GM12878 (cell line): Measurements from ENCODE around the gene MYO1D. TPM values are rescaled to one million over a fixed set of nuclear protein-coding genes. Genes with fewer than 3 reads are reported as not detected.

ENCODE experiments used
- ATAC-seq: fragments of 200-7000 bp; cut with Tn5 transposase; 3 replicates; pipeline ENCODE4 v1.9.1; 2020; ENCODE audit warnings: mild to moderate bottlenecking, moderate library complexity
- BruUV-seq: library from RNA; stranded (reverse); fragments of 400-500 nt; replicated peaks from 2 replicates; lab custom pipeline; 2021; lab: Mats Ljungman, UMichigan
- CTCF ChIA-PET: fragments of 300-600 bp; sonication (Branson Sonifier 250); formaldehyde crosslinking; extraction: SDS; loops from one replicate; lab custom pipeline; 2021; ENCODE audit warnings: inconsistent platforms; lab: Yijun Ruan, JAX
- POLR2A ChIA-PET: fragments of 350-600 bp; formaldehyde crosslinking; extraction: SDS; loops from one replicate; lab custom pipeline; 2021; ENCODE audit warnings: inconsistent platforms; lab: Charles Lee
- RAD21 ChIA-PET: fragments of 300-600 bp; sonication (Branson Sonifier 250); formaldehyde crosslinking; loops from one replicate; lab custom pipeline; 2023; ENCODE audit warnings: antibody characterized with exemption; ENCODE audit not compliant: unreplicated experiment; lab: Charles Lee
- SMC1A ChIA-PET: fragments of 300-600 bp; sonication (Branson Sonifier 250); formaldehyde crosslinking; loops from one replicate; lab custom pipeline; 2023; ENCODE audit not compliant: unreplicated experiment, uncharacterized antibody; lab: Charles Lee
- DNase-seq: peaks from one replicate; pipeline ENCODE4 v3.0.0-alpha.2; 2011; ENCODE audit warnings: low read depth, low spot score
- FAIRE-seq: peaks from 3 replicates; lab custom pipeline; 2011; peaks lifted over from hg19 to GRCh38; lab: Jason Lieb, UNC
- H2AFZ ChIP-seq: 2 replicates; pipeline ENCODE4 v1.6.0; 2011; ENCODE audit warnings: low read depth, low read length, control low read depth; ENCODE audit not compliant: control insufficient read depth
- H3K27ac ChIP-seq: 2 replicates; pipeline ENCODE4 v1.5.1; 2011; ENCODE audit warnings: control low read depth; ENCODE audit not compliant: control insufficient read depth, insufficient read depth
- H3K27me3 ChIP-seq, 2 experiments: replicated peaks in 1 of 2; 2 replicates each; pipeline versions ENCODE4 v1.6.0 to v1.6.1; 2011; ENCODE audit warnings: low read length in 1 of 2; ENCODE audit not compliant: control insufficient read depth in 2 of 2, insufficient read depth in 2 of 2
- H3K36me3 ChIP-seq, 2 experiments: 2 replicates each; pipeline ENCODE4 v1.5.1; 2011; ENCODE audit warnings: low read length in 1 of 2; ENCODE audit not compliant: control insufficient read depth in 2 of 2, insufficient read depth in 2 of 2
- H3K4me1 ChIP-seq: 2 replicates; pipeline ENCODE4 v1.6.1; 2011; ENCODE audit warnings: mild to moderate bottlenecking, low read length, moderate library complexity, mixed read lengths; ENCODE audit not compliant: control insufficient read depth, insufficient read depth
- H3K4me2 ChIP-seq: 2 replicates; pipeline ENCODE4 v1.6.0; 2011; ENCODE audit warnings: control low read depth; ENCODE audit not compliant: control insufficient read depth, insufficient read depth
- H3K4me3 ChIP-seq: fragments of 200-600 bp; sonication (generic); 2 replicates; pipeline ENCODE4 v1.5.1; 2016
- H3K79me2 ChIP-seq: 2 replicates; pipeline ENCODE4 v1.6.0; 2011; ENCODE audit warnings: low read length; ENCODE audit not compliant: control insufficient read depth, insufficient read depth
- H3K9ac ChIP-seq: 2 replicates; pipeline ENCODE4 v1.8.0; 2011; ENCODE audit warnings: low read length, control low read depth, mixed read lengths; ENCODE audit not compliant: control insufficient read depth, insufficient read depth
- H3K9me3 ChIP-seq: replicated peaks from 3 replicates; pipeline ENCODE4 v1.5.1; 2011; ENCODE audit warnings: mild to moderate bottlenecking, low read length; ENCODE audit not compliant: control insufficient read depth, insufficient read depth
- H4K20me1 ChIP-seq: 2 replicates; pipeline ENCODE4 v1.6.0; 2011; ENCODE audit not compliant: control insufficient read depth, insufficient read depth
- CHD1 ChIP-seq: IDR thresholded peaks from 2 replicates; pipeline ENCODE4 v1.6.1; 2012; ENCODE audit warnings: low read depth, low read length, improper control_type of control experiment
- CTCF ChIP-seq, 3 experiments: IDR thresholded peaks in 2 of 3; conservative IDR thresholded peaks in 1 of 3; 2 replicates each; pipeline ENCODE4 v1.5.1; 2011; ENCODE audit warnings: low read depth in 3 of 3, low read length in 3 of 3, mild to moderate bottlenecking in 3 of 3, control low read depth in 2 of 3, moderate library complexity in 2 of 3, inconsistent platforms in 1 of 3, mixed read lengths in 1 of 3; ENCODE audit not compliant: control insufficient read depth in 2 of 3, insufficient read depth in 1 of 3; ENCODE audit errors: extremely low read depth in 1 of 3
- E2F8 ChIP-seq: fragments of 450-650 bp; IDR thresholded peaks from 2 replicates; pipeline ENCODE4 v1.6.1; 2018; ENCODE audit warnings: mild to moderate bottlenecking, low read depth, moderate library complexity; ENCODE audit not compliant: partially characterized antibody
- KAT2A ChIP-seq: conservative IDR thresholded peaks from 2 replicates; pipeline ENCODE4 v1.6.1; 2011; ENCODE audit warnings: low read depth, low read length; ENCODE audit not compliant: control insufficient read depth
- LARP7 ChIP-seq: fragments of 450-650 bp; IDR thresholded peaks from 2 replicates; pipeline ENCODE4 v1.6.1; 2017; ENCODE audit warnings: mild to moderate bottlenecking
- PBX3 ChIP-seq: IDR thresholded peaks from 2 replicates; pipeline ENCODE4 v1.6.1; 2011; ENCODE audit warnings: mild to moderate bottlenecking, low read depth, low read length, moderate library complexity; ENCODE audit not compliant: insufficient replicate concordance
- PML ChIP-seq: IDR thresholded peaks from 2 replicates; pipeline ENCODE4 v1.6.1; 2012; ENCODE audit warnings: low read length, inconsistent platforms
- SMC3 ChIP-seq: IDR thresholded peaks from 2 replicates; pipeline ENCODE4 v1.6.1; 2011; ENCODE audit warnings: low read length, improper control_type of control experiment, borderline replicate concordance
- STAT3 ChIP-seq: IDR thresholded peaks from 2 replicates; pipeline ENCODE4 v1.6.1; 2011; ENCODE audit warnings: low read depth, low read length, improper control_type of control experiment
- SUZ12 ChIP-seq: fragments of 200-600 bp; sonication (generic); IDR thresholded peaks from one replicate; pipeline ENCODE4 v1.6.1; 2018; ENCODE audit warnings: antibody characterized with exemption, mild to moderate bottlenecking; ENCODE audit not compliant: unreplicated experiment
- ZBTB40 ChIP-seq: fragments of 450-650 bp; IDR thresholded peaks from 2 replicates; pipeline ENCODE4 v1.6.1; 2016; ENCODE audit warnings: mild to moderate bottlenecking, moderate library complexity, borderline replicate concordance
- ZNF622 ChIP-seq: fragments of 450-650 bp; IDR thresholded peaks from 2 replicates; pipeline ENCODE4 v1.6.1; 2017; ENCODE audit warnings: mild to moderate bottlenecking, inconsistent platforms
- WGBS: methylation state at CpG from one replicate; pipeline ENCODE4 v1.1.6; 2016; ENCODE audit warnings: low lambda C conversion rate; ENCODE audit not compliant: insufficient replicate concordance, insufficient coverage; ENCODE audit errors: missing lambda C conversion rate; 5-methylcytosine and 5-hydroxymethylcytosine counted together
- in situ Hi-C: fragments of 300-500 bp; cut with MboI; formaldehyde crosslinking; loops from 9 replicates; pipeline ENCODE4 v1.14.3; 2018; ENCODE audit warnings: mixed read lengths
- intact Hi-C: fragments of 100-400 bp; cut with micrococcal nuclease; formaldehyde crosslinking; loops from one replicate; pipeline ENCODE4 v1.14.2; 2022; ENCODE audit not compliant: unreplicated experiment
- polyA plus RNA-seq, 11 experiments: library from polyadenylated mRNA; depleted of rRNA in 4 of 11; unstranded in 6 of 11; stranded (reverse) in 5 of 11; fragments of >200 nt; fragmentation: Nextera tagmentation in 4 of 11; fragmentation: Illumina TruSeq in 1 of 11; extraction: Ambion mirVana in 4 of 11; extraction: Trizol in 1 of 11; gene quantifications; 1 replicate in 1 of 11; 2 replicates in 10 of 11; pipeline versions ENCODE4 v1.2.1 to v1.2.3, GENCODE V29; 2011 to 2016; ENCODE audit warnings: inconsistent platforms in 2 of 11, missing spikeins in 2 of 11, low read depth in 1 of 11
- total RNA-seq, 4 experiments: library from RNA; depleted of rRNA in 3 of 4; stranded (reverse); fragments of >200 nt in 3 of 4; fragmentation: Illumina TruSeq in 1 of 4; extraction: Trizol in 1 of 4; gene quantifications; 2 replicates each; pipeline versions ENCODE4 v1.2.1 to v1.2.3, GENCODE V29; 2013 to 2021

MYO1D gene
- total and polyA plus RNA-seq, 10 of the 15 experiments (the other 5 are each of a cell fraction or from before 2014, with no cell fraction given), result 1.8 to 37.7 (median 25.4) TPM

- SMC1A ChIA-PET, result interaction anchor here (0.6 to 7.8 kb wide), 34 partner anchors 9 to 338 kb away, joined by 3 to 248 read pairs (median 5); partner anchors contain the start of gene MYO1D
- intact Hi-C loops, result loop anchor here (1.0 to 5.0 kb wide), 5 partner anchors 44 to 214 kb away; partner anchors contain the start of gene MYO1D
- DNase-seq (peak; percentile 32), ATAC-seq (peak; percentile 82), FAIRE-seq (peak; percentile 84)
- Histone ChIP-seq H3K4me1 (peaks cover 3% of the 10 kb centered on the region), H3K4me2 (no peak overlapping the region), H3K9me3 (no peaks in the 10 kb centered on the region), H2AFZ (no peak overlapping the region), H3K4me3 (no peak overlapping the region), H3K27ac (no peak overlapping the region), H3K27me3 (no peaks in the 10 kb centered on the region), H3K9ac (no peak overlapping the region), H3K79me2 (no peaks in the 10 kb centered on the region), H3K36me3 (no peaks in the 10 kb centered on the region), H4K20me1 (no peaks in the 10 kb centered on the region)
- POLR2A ChIA-PET, result interaction anchor here (0.6 to 3.4 kb wide), 5 partner anchors 45 to 296 kb away, joined by 3 to 29 read pairs (median 5); partner anchors contain the start of gene MYO1D
- RAD21 ChIA-PET, result interaction anchor here (0.6 to 4.1 kb wide), 34 partner anchors 9 to 329 kb away, joined by 3 to 183 read pairs (median 6); partner anchors contain the start of genes CDK5R1 and MYO1D
- no TSS peak for BruUV-seq
- in situ Hi-C loops, result loop anchor here (5.0 to 10.0 kb wide), 3 partner anchors 99 to 154 kb away; no protein-coding TSS in a partner anchor
- CTCF ChIA-PET, result interaction anchor here (0.6 to 8.2 kb wide), 43 partner anchors 9 to 321 kb away, joined by 3 to 335 read pairs (median 6); partner anchors contain the start of gene MYO1D
- 17% methylated on average over 3 of the region's 3 CpGs for WGBS
- no peak for TF ChIP-seq KAT2A
- peak; percentile 94 for TF ChIP-seq SMC3
- TF ChIP-seq PBX3, result no peak
- no peak for TF ChIP-seq LARP7
- no peak for TF ChIP-seq SUZ12
- TF ChIP-seq E2F8, result no peak
- no peak for TF ChIP-seq ZNF622
- no peak for TF ChIP-seq PML
- no peak for TF ChIP-seq ZBTB40
- TF ChIP-seq STAT3, result no peak
- TF ChIP-seq CHD1, result no peak
- TF ChIP-seq CTCF (IDR thresholded peaks at IDR 0.05 in 2 of 3, conservative IDR thresholded peaks at IDR 0.05 in 1 of 3; ENCODE audit: control insufficient read depth in 2 of 3, extremely low read depth in 1 of 3, insufficient read depth in 1 of 3, low read depth in 3 of 3, low read length in 3 of 3), result peak; percentile 41 to 80 (median 60); a peak in 5 of 6 replicates
Observed at GRCh38 chr17:32783602-32784001, 93.3 kb downstream of the MYO1D start.
